SK-N-MC (cell line): ENCODE results near the gene TEKT3.

Source experiments
- EZH2 ChIP-seq: fragments of 200-600 bp; sonication (generic); IDR thresholded peaks from one replicate; pipeline ENCODE4 v1.6.1; 2017; ENCODE audit warnings: antibody characterized with exemption
- FOXP2 ChIP-seq: optimal IDR thresholded peaks from 2 replicates; pipeline ENCODE3; 2011; ENCODE audit warnings: mild to moderate bottlenecking, moderate library complexity; ENCODE audit not compliant: insufficient read depth; ENCODE audit errors: extremely low read length, control extremely low read depth
- POLR2AphosphoS5 ChIP-seq: IDR thresholded peaks from 2 replicates; pipeline ENCODE4 v1.6.1; 2012; ENCODE audit warnings: mild to moderate bottlenecking, low read depth, low read length, borderline replicate concordance

DNA sequence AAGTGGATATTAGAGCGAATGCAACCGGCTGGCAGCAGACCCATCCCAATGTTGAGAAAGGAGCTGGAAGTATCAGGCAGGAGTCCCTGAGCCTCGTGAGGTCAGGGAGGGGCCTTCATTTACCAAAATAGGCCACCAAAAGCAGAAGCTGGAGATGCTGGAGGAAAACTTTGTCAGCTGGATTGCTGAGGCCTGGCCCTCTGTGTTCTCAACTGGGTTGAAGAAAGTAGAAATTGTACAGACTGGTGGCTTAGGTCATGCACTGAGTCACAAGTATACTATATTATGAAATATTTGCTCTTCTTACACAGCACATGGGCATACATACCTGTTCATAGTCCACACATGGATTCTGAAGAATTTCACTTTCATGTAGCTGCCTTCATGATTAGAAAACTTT lies 23.2 kb upstream of the TEKT3 start:
- TF ChIP-seq POLR2AphosphoS5: no peak
- no peak for TF ChIP-seq EZH2
- no peak for TF ChIP-seq FOXP2
